HFF-Myc (cell line): Measurements from ENCODE around the gene GRID1.

ENCODE experiments used
- DNase-seq: peaks from one replicate; pipeline ENCODE4 v3.0.0-alpha.2; 2011; ENCODE audit warnings: low read depth; ENCODE audit errors: extremely low read depth
- H3K4me3 ChIP-seq: replicated peaks from 2 replicates; pipeline ENCODE4 v1.5.1; 2011; ENCODE audit warnings: low read depth, mild to moderate bottlenecking, control low read depth, low read length
- CTCF ChIP-seq: IDR thresholded peaks from 2 replicates; pipeline ENCODE4 v1.5.1; 2012; ENCODE audit warnings: mild to moderate bottlenecking, low read depth, low read length, control low read depth; ENCODE audit errors: missing control alignments

GRID1 gene

DNA sequence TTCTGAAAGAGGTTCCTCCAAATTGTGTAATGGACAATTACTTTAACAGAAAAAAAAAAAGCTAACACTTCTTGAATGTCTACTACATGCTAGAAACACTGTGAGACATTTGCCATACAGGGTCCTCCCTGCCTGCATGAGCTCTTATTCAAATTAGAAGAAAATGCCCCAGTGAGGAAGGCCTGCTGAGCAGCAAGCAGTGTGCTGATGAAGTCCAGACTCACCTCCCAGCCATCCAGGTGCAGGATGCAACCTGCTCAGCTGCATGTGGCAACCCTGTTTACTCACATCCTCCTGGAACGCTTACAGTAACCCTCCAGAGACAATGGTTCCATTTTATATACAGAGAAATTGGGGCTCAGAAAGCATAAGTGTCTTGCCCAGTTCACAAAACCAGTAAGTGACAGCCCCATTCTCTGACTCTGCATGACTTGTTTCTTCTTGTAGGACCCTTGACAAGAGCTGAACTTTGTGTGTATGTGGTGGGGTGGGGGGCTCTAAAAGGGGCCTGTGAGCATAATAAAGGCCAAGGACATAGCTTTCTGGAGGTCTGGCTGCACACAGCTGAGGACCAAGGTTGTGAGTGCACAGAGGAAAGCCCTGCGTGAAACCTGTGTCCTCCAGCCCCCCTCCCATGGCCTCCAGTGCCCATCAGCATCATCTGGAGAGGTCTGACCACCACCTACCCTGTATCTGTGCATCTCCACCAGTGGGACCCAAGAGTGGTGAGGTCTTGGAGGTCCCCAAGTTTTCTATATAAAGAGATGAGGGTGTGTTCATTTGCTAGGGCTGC is 387.8 kb downstream of the GRID1 start:
- DNase-seq, result no peak
- TF ChIP-seq CTCF, result no peak

DNA sequence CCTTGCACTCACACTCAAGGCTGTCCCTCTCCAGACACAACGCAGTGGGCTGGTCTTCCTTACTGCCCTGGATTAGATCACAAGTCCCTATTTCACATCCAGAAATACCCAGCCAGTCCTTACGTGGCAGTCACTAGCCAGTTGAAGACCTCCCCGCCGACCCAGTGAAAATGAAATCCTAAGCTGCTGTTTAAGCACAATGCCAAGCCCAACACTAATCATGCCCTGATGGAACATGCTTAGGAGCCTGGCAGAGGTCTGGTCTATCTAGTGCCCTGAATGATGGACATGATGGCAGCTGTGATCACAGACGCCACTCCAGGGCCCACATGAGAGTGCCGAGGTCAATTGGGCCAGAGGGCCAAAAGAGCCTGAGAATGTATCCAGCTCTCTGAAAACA is 389.0 kb downstream of the GRID1 start:
- DNase-seq, result no peak
- no peak for TF ChIP-seq CTCF
- no peak overlapping the region for H3K4me3 ChIP-seq

More for the DNA sequence above, 387.8 kb downstream of the GRID1 start:
- no peak overlapping the region for H3K4me3 ChIP-seq

DNA sequence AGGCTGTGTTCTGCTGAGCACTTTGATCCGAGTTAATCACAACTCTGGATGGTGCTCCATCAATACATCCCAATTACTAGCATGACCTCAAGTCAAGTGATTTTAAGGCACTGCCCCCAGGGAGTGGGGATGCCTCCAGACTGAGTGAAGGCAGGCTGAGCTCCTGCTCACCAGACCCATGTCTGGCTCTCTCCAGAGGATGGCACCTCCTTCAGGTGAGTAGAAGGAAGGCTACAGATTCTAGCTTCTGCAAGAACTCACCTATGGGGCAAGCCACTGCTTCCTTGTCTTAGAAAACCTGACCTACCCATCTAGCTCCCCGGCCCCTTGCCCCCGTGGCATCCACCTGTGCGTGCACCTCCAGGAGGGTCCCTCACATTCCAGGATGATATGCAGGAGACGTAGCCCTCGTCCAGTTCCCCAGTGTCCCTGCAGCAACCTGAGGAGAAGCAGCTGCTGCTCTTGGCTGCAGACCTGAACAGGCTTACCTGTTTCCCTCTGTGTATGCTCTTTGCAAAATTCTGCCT is 390.3 kb downstream of the GRID1 start:
- no peak for DNase-seq
- no peak for TF ChIP-seq CTCF
- no peak overlapping the region for H3K4me3 ChIP-seq

DNA sequence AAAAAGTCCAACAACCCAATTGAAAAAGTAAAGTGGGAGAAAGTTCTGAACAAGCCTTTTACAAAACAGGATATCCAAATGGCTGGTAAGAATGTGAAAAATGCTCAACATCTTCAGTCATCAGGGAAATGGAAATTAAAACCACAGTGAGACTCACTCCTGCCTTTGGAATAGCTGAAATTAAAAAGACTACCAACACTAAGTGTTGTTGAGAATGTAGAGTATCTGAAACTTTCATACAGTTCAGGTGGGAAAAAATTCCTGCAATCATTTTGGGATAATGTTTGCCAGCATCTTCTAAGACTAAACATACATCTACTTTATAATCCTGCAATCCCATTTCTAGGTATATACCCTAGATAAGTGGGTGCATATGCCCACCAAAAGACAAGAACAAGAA is 395.1 kb downstream of the GRID1 start:
- no peak overlapping the region for H3K4me3 ChIP-seq
- DNase-seq, result no peak
- no peak for TF ChIP-seq CTCF

- no peak for TF ChIP-seq CTCF
- no peak overlapping the region for H3K4me3 ChIP-seq
- DNase-seq, result no peak
These were observed 399.0 kb downstream of the GRID1 start for GRCh38 chr10:85967594-85967993.

DNA sequence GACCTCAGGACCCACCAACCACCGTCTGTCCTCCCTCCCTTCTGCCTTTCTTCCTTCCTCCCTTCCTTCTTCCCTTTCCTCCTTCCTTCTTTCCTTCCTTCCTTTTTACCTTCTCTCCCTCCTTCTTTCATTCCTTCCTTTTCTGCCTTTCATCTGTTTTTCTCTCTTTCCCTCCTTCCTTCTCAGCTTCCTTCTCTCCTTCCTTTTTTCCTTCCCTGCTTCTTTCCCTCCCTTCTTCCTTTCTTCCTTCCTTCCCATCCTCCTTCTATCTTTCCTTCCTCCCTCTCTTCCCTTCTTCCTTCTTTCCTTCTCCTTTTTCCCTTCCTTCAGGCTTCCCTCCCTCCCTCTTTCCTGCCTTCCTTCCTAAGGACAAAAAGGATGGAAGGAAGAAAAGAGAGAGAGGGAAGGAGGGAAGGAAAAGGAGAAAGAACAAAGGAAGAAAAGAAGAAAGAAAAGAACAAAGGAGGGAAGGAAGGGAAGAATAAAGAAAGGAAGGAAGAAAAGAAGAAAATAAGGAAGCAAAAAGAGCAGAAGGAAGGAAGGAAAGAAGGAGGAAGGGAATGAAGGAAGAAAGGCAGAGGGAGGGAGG is 405.0 kb downstream of the GRID1 start:
- no peak overlapping the region for H3K4me3 ChIP-seq
- no peak for DNase-seq
- TF ChIP-seq CTCF, result no peak
